ENCODE measurements around the gene REXO1.
A peak's percentile ranks its signal among the peaks of the same experiment; 100 is the strongest.

Gene REXO1

GRCh38 chr19:1859331-1859781, 11.1 kb upstream of the REXO1 start:
- TF ChIP-seq POLR2AphosphoS5 (IDR thresholded peaks at IDR 0.05; ENCODE audit: low read depth, low read length) (no peak), SIN3A (IDR thresholded peaks at IDR 0.05; ENCODE audit: borderline replicate concordance, insufficient read depth, low read length) (no peak), REST (IDR thresholded peaks at IDR 0.05; ENCODE audit: insufficient read depth in 1 of 2, low read depth in 2 of 2, low read length in 2 of 2) (no peak), TAF1 (IDR thresholded peaks at IDR 0.05; ENCODE audit: borderline replicate concordance, insufficient read depth, low read length) (no peak), FOXP2 (optimal IDR thresholded peaks at IDR 0.05; ENCODE audit: borderline replicate concordance, extremely low read depth, extremely low read length, insufficient read depth) (no peak)

GRCh38 chr19:1858412-1859081, 10.3 kb upstream of the REXO1 start:
- TF ChIP-seq SIN3A (IDR thresholded peaks at IDR 0.05; ENCODE audit: borderline replicate concordance, insufficient read depth, low read length) (no peak), REST (IDR thresholded peaks at IDR 0.05; ENCODE audit: insufficient read depth in 1 of 2, low read depth in 2 of 2, low read length in 2 of 2) (no peak), TAF1 (IDR thresholded peaks at IDR 0.05; ENCODE audit: borderline replicate concordance, insufficient read depth, low read length) (no peak), POLR2AphosphoS5 (IDR thresholded peaks at IDR 0.05; ENCODE audit: low read depth, low read length) (no peak), FOXP2 (optimal IDR thresholded peaks at IDR 0.05; ENCODE audit: borderline replicate concordance, extremely low read depth, extremely low read length, insufficient read depth) (no peak)

GRCh38 chr19:1857648-1858326, 9.5 kb upstream of the REXO1 start:
- no peak for TF ChIP-seq SIN3A (IDR thresholded peaks at IDR 0.05; ENCODE audit: borderline replicate concordance, insufficient read depth, low read length)
- no peak for TF ChIP-seq POLR2AphosphoS5 (IDR thresholded peaks at IDR 0.05; ENCODE audit: low read depth, low read length)
- no peak for TF ChIP-seq FOXP2 (optimal IDR thresholded peaks at IDR 0.05; ENCODE audit: borderline replicate concordance, extremely low read depth, extremely low read length, insufficient read depth)
- TF ChIP-seq TAF1 (IDR thresholded peaks at IDR 0.05; ENCODE audit: borderline replicate concordance, insufficient read depth, low read length), result no peak
- TF ChIP-seq REST (IDR thresholded peaks at IDR 0.05; ENCODE audit: insufficient read depth in 1 of 2, low read depth in 2 of 2, low read length in 2 of 2), result no peak

GRCh38 chr19:1856698-1857603, 8.7 kb upstream of the REXO1 start:
- TF ChIP-seq FOXP2 (optimal IDR thresholded peaks at IDR 0.05; ENCODE audit: borderline replicate concordance, extremely low read depth, extremely low read length, insufficient read depth) (peak; percentile 88), SIN3A (IDR thresholded peaks at IDR 0.05; ENCODE audit: borderline replicate concordance, insufficient read depth, low read length) (no peak)

GRCh38 chr19:1856345-1856697, 8.0 kb upstream of the REXO1 start:
- no peak for TF ChIP-seq REST (IDR thresholded peaks at IDR 0.05; ENCODE audit: insufficient read depth in 1 of 2, low read depth in 2 of 2, low read length in 2 of 2)
- TF ChIP-seq SIN3A (IDR thresholded peaks at IDR 0.05; ENCODE audit: borderline replicate concordance, insufficient read depth, low read length), result no peak
- no peak for TF ChIP-seq POLR2AphosphoS5 (IDR thresholded peaks at IDR 0.05; ENCODE audit: low read depth, low read length)
- no peak for TF ChIP-seq FOXP2 (optimal IDR thresholded peaks at IDR 0.05; ENCODE audit: borderline replicate concordance, extremely low read depth, extremely low read length, insufficient read depth)
- no peak for TF ChIP-seq TAF1 (IDR thresholded peaks at IDR 0.05; ENCODE audit: borderline replicate concordance, insufficient read depth, low read length)

Measured in PFSK-1 (cell line).